ENCODE results near the gene TMTC2.

GRCh38 chr12:82833481-82833880 lies 146.8 kb downstream of the TMTC2 start:
- TF ChIP-seq ZNF274 (IDR thresholded peaks at IDR 0.05; ENCODE audit: low read depth, low read length) (no peak), YY1 (IDR thresholded peaks at IDR 0.05; ENCODE audit: insufficient read depth, insufficient read length) (no peak)
